H1 (cell line): Measurements from ENCODE around the gene NUTM2E. TPM values are rescaled to one million over a fixed set of nuclear protein-coding genes. Genes with fewer than 3 reads are reported as not detected.
"Not testable (repeated sequence)": the region's sequence is repeated elsewhere in the genome, so short reads cannot be mapped to it uniquely, and the experiment has no call there.

Source experiments
- CTCF ChIA-PET: fragments of 300-600 bp; sonication (Branson Sonifier 250); formaldehyde crosslinking; loops from one replicate; lab custom pipeline; 2021; ENCODE audit not compliant: partially characterized antibody; lab: Charles Lee
- POLR2A ChIA-PET: fragments of 300-600 bp; sonication (Branson Sonifier 250); formaldehyde crosslinking; loops from one replicate; lab custom pipeline; 2021; ENCODE audit warnings: inconsistent platforms; ENCODE audit not compliant: partially characterized antibody; lab: Charles Lee
- DNase-seq, 2 experiments: peaks; one replicate each; pipeline versions ENCODE4 v3.0.0 to v3.0.0-alpha.2; 2010 to 2022; ENCODE audit warnings: low spot score in 2 of 2, low read depth in 1 of 2, mixed read lengths in 1 of 2
- FAIRE-seq: peaks from 2 replicates; lab custom pipeline; 2011; peaks lifted over from hg19 to GRCh38; lab: Jason Lieb, UNC
- H2AFZ ChIP-seq: 2 replicates; pipeline ENCODE4 v1.8.1; 2012; ENCODE audit warnings: low read length, inconsistent platforms
- H2AK5ac ChIP-seq: 2 replicates; pipeline ENCODE4 v1.6.1; 2013; ENCODE audit warnings: low read depth, low read length
- H2BK120ac ChIP-seq: replicated peaks from 2 replicates; pipeline ENCODE3; 2013; ENCODE audit warnings: low read depth, low read length, inconsistent platforms
- H2BK12ac ChIP-seq: 2 replicates; pipeline ENCODE4 v1.6.1; 2013; ENCODE audit warnings: low read depth, low read length
- H2BK15ac ChIP-seq: 2 replicates; pipeline ENCODE4 v1.6.1; 2013; ENCODE audit warnings: low read length
- H2BK20ac ChIP-seq: 2 replicates; pipeline ENCODE4 v1.6.1; 2013; ENCODE audit warnings: low read length
- H2BK5ac ChIP-seq: 2 replicates; pipeline ENCODE4 v1.6.1; 2013; ENCODE audit warnings: low read depth, low read length
- H3K14ac ChIP-seq: 2 replicates; pipeline ENCODE4 v1.6.1; 2013; ENCODE audit warnings: inconsistent platforms; ENCODE audit not compliant: insufficient read length
- H3K18ac ChIP-seq: 2 replicates; pipeline ENCODE4 v1.6.1; 2013; ENCODE audit warnings: low read length; ENCODE audit errors: extremely low read depth
- H3K23ac ChIP-seq: 2 replicates; pipeline ENCODE4 v1.6.1; 2013; ENCODE audit warnings: inconsistent platforms; ENCODE audit not compliant: insufficient read length
- H3K23me2 ChIP-seq: 2 replicates; pipeline ENCODE4 v1.6.1; 2013; ENCODE audit warnings: low read depth, low read length
- H3K27ac ChIP-seq: 2 replicates; pipeline ENCODE4 v1.6.1; 2011; ENCODE audit warnings: low read depth, low read length, inconsistent platforms
- H3K27me3 ChIP-seq, 4 experiments: replicated peaks in 1 of 4; 1 replicate in 1 of 4; 2 replicates in 3 of 4; pipeline versions ENCODE4 v1.6.1 to v1.8.1; 2011 to 2013; ENCODE audit warnings: low read length in 3 of 4, mild to moderate bottlenecking in 3 of 4, inconsistent platforms in 2 of 4, mixed read lengths in 2 of 4, moderate library complexity in 1 of 4; ENCODE audit not compliant: control insufficient read depth in 3 of 4, insufficient read depth in 3 of 4; ENCODE audit errors: extremely low read depth in 1 of 4
- H3K36me3 ChIP-seq, 4 experiments: 2 replicates each; pipeline versions ENCODE4 v1.6.1 to v1.8.1; 2011 to 2013; ENCODE audit warnings: mild to moderate bottlenecking in 4 of 4, low read length in 3 of 4, moderate library complexity in 2 of 4, control low read depth in 1 of 4, inconsistent platforms in 1 of 4; ENCODE audit not compliant: insufficient read depth in 4 of 4, control insufficient read depth in 2 of 4
- H3K4ac ChIP-seq: replicated peaks from 2 replicates; pipeline ENCODE3; 2013; ENCODE audit warnings: low read length, low read depth, mixed read lengths, inconsistent platforms; ENCODE audit not compliant: insufficient read length
- H3K4me1 ChIP-seq, 4 experiments: replicated peaks in 1 of 4; 1 replicate in 1 of 4; 2 replicates in 3 of 4; pipeline versions ENCODE4 v1.6.1 to v1.8.1; 2011 to 2013; ENCODE audit warnings: low read length in 3 of 4, inconsistent platforms in 2 of 4, mixed read lengths in 1 of 4; ENCODE audit not compliant: insufficient read depth in 4 of 4, control insufficient read depth in 3 of 4
- H3K4me2 ChIP-seq, 2 experiments: 2 replicates each; pipeline versions ENCODE4 v1.6.1 to v1.8.1; 2011 to 2013; ENCODE audit warnings: low read depth in 2 of 2, low read length in 2 of 2, control low read depth in 1 of 2, inconsistent platforms in 1 of 2, mild to moderate bottlenecking in 1 of 2; ENCODE audit not compliant: insufficient read depth in 1 of 2
- H3K4me3 ChIP-seq, 4 experiments: fragments of 200-600, 300-600 bp in 1 of 4; sonication (generic), shearing (Covaris generic), sonication (Bioruptor Twin) in 1 of 4; 2 replicates each; pipeline versions ENCODE4 v1.5.1 to v1.8.1; 2011 to 2016; ENCODE audit warnings: low read length in 4 of 4, low read depth in 3 of 4, control low read depth in 2 of 4, inconsistent platforms in 2 of 4, mild to moderate bottlenecking in 2 of 4, mixed read lengths in 1 of 4, moderate library complexity in 1 of 4; ENCODE audit not compliant: insufficient read depth in 2 of 4; ENCODE audit errors: extremely low read depth in 1 of 4
- H3K56ac ChIP-seq: replicated peaks from 2 replicates; pipeline ENCODE3; 2013; ENCODE audit warnings: low read depth, mild to moderate bottlenecking, mixed read lengths, low read length, inconsistent platforms; ENCODE audit not compliant: insufficient read length
- H3K79me1 ChIP-seq: 2 replicates; pipeline ENCODE4 v1.6.1; 2013; ENCODE audit warnings: low read depth, low read length, control low read depth
- H3K79me2 ChIP-seq, 2 experiments: 2 replicates each; pipeline versions ENCODE4 v1.6.1 to v1.8.1; 2012 to 2013; ENCODE audit warnings: low read length in 2 of 2, mild to moderate bottlenecking in 2 of 2, inconsistent platforms in 1 of 2; ENCODE audit not compliant: insufficient read depth in 2 of 2, control insufficient read depth in 1 of 2
- H3K9ac ChIP-seq, 4 experiments: replicated peaks in 1 of 4; 1 replicate in 1 of 4; 2 replicates in 3 of 4; pipeline versions ENCODE4 v1.6.1 to v1.8.1; 2011 to 2013; ENCODE audit warnings: low read depth in 3 of 4, low read length in 3 of 4, control low read depth in 2 of 4, mild to moderate bottlenecking in 2 of 4, moderate library complexity in 2 of 4, inconsistent platforms in 1 of 4; ENCODE audit errors: extremely low read depth in 1 of 4
- H3K9me3 ChIP-seq, 2 experiments: 2 replicates each; pipeline versions ENCODE4 v1.6.1 to v1.8.1; 2012 to 2013; ENCODE audit warnings: mild to moderate bottlenecking in 2 of 2, moderate library complexity in 2 of 2, control low read depth in 1 of 2, inconsistent platforms in 1 of 2, low read depth in 1 of 2, low read length in 1 of 2, mixed read lengths in 1 of 2; ENCODE audit not compliant: insufficient read depth in 2 of 2
- H4K20me1 ChIP-seq, 2 experiments: replicated peaks in 1 of 2; 2 replicates each; pipeline versions ENCODE3 to v1.8.1; 2011 to 2013; ENCODE audit warnings: inconsistent platforms in 2 of 2, low read length in 2 of 2, mild to moderate bottlenecking in 1 of 2; ENCODE audit not compliant: insufficient read depth in 2 of 2, control insufficient read depth in 1 of 2
- H4K5ac ChIP-seq: 2 replicates; pipeline ENCODE4 v1.6.1; 2013; ENCODE audit warnings: low read length, low read depth, mixed read lengths, inconsistent platforms; ENCODE audit not compliant: insufficient read length
- H4K8ac ChIP-seq: 2 replicates; pipeline ENCODE4 v1.8.0; 2013; ENCODE audit warnings: mild to moderate bottlenecking, moderate library complexity, low read length, inconsistent platforms; ENCODE audit not compliant: insufficient read depth; ENCODE audit errors: extremely low read depth
- H4K91ac ChIP-seq: replicated peaks from 2 replicates; pipeline ENCODE3; 2013; ENCODE audit warnings: low read length, mixed read lengths, inconsistent platforms; ENCODE audit not compliant: insufficient read length
- polyA plus RNA-seq, 7 experiments: library from polyadenylated mRNA; depleted of rRNA in 3 of 7; stranded (reverse) in 5 of 7; unstranded in 2 of 7; fragments of >200 nt in 5 of 7; fragments of 200-250 nt in 2 of 7; gene quantifications; 1 replicate in 5 of 7; 2 replicates in 1 of 7; 4 replicates in 1 of 7; pipeline versions ENCODE4 v1.2.1 to v1.2.3, GENCODE V29; 2011 to 2013; ENCODE audit warnings: missing spikeins in 2 of 7, mixed read lengths in 2 of 7
- total RNA-seq: library from RNA; stranded (reverse); fragmentation: NEBNext Ultra II Directional; extraction: Animal tissue kit (Norgen Biotek cat#: 25700); gene quantifications from 2 replicates; pipeline ENCODE4 v1.2.1, GENCODE V29; 2021

The NUTM2E gene
- total and polyA plus RNA-seq, 2 of the 8 experiments (the other 6 are each of a cell fraction or from before 2014, with no cell fraction given) = 0.02 to 0.28 TPM

DNA sequence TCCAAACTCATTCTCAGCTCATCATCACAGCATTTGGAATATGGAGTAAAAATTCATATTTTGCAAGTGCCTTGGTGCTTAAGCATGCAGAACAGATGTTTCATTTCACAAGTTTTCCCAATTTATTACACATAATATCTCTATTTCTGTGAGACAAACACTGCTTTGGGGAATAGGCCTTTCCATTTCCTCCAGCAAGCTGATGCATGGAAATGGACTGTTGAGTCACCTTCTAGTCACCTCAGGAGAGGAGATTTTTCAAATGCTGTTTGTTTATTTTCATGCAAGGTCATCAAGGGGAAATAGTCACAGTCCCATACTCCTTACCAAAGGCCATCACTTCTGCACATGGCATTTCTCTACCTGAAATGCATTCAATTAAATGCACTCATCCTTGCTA, 48.5 kb upstream of the NUTM2E start:
- H3K4me1 ChIP-seq, H4K8ac ChIP-seq, H3K14ac ChIP-seq, CTCF ChIA-PET, H2BK120ac ChIP-seq, H4K91ac ChIP-seq, H3K56ac ChIP-seq, H2BK12ac ChIP-seq, H3K4me3 ChIP-seq, H3K18ac ChIP-seq, H3K4ac ChIP-seq, FAIRE-seq, DNase-seq, H3K79me1 ChIP-seq, H2AFZ ChIP-seq, H3K23ac ChIP-seq, H2AK5ac ChIP-seq, H2BK15ac ChIP-seq, H3K27ac ChIP-seq, POLR2A ChIA-PET, H2BK20ac ChIP-seq, H2BK5ac ChIP-seq, H4K20me1 ChIP-seq, H3K27me3 ChIP-seq, H4K5ac ChIP-seq, H3K23me2 ChIP-seq, H3K9me3 ChIP-seq, H3K36me3 ChIP-seq, H3K9ac ChIP-seq, H3K4me2 ChIP-seq, H3K79me2 ChIP-seq: not testable (repeated sequence)
